Natural killer cell (primary cell): ENCODE results near the gene ZNF10. TPM values are rescaled to one million over a fixed set of nuclear protein-coding genes. Genes with fewer than 3 reads are reported as not detected.
A peak's percentile ranks its signal among the peaks of the same experiment; 100 is the strongest.

Experiments used
- ATAC-seq, 3 donors: fragments of 150-1000 bp in 2 of 3; fragments of 200-7000 bp in 1 of 3; cut with Tn5 transposase; 1 replicate in 1 of 3; 2 replicates in 2 of 3; pipeline ENCODE4 v1.10.0; 2021; ENCODE audit warnings: mild to moderate bottlenecking in 2 of 3, moderate library complexity in 2 of 3
- DNase-seq, 2 donors: peaks; one replicate each; pipeline versions ENCODE4 v3.0.0 to v3.0.0-alpha.2; 2013 to 2021; ENCODE audit warnings: mixed read lengths in 1 of 2
- H3K27ac ChIP-seq: one replicate; pipeline ENCODE4 v1.5.1; 2013; ENCODE audit warnings: mild to moderate bottlenecking, low read length
- H3K27me3 ChIP-seq: one replicate; pipeline ENCODE4 v1.6.1; 2013; ENCODE audit warnings: low read length; ENCODE audit not compliant: control insufficient read depth, insufficient read depth
- H3K36me3 ChIP-seq: one replicate; pipeline ENCODE4 v1.6.1; 2013; ENCODE audit warnings: low read length; ENCODE audit not compliant: control insufficient read depth, insufficient read depth
- H3K4me1 ChIP-seq: one replicate; pipeline ENCODE4 v1.6.1; 2013; ENCODE audit warnings: low read length; ENCODE audit not compliant: control insufficient read depth, insufficient read depth
- H3K4me3 ChIP-seq: one replicate; pipeline ENCODE4 v1.5.1; 2013; ENCODE audit warnings: low read length
- H3K9me3 ChIP-seq: one replicate; pipeline ENCODE4 v1.6.1; 2013; ENCODE audit warnings: low read length; ENCODE audit not compliant: control insufficient read depth, insufficient read depth
- H3K27ac Mint-ChIP-seq, 2 donors: one replicate each; pipeline ENCODE4 v1.8.0; 2022; ENCODE audit warnings: mild to moderate bottlenecking in 2 of 2, mixed read lengths in 2 of 2, moderate library complexity in 1 of 2
- H3K27me3 Mint-ChIP-seq, 2 donors: one replicate each; pipeline ENCODE4 v1.8.0; 2022; ENCODE audit warnings: low read depth in 2 of 2, mixed read lengths in 2 of 2
- H3K36me3 Mint-ChIP-seq: one replicate; pipeline ENCODE4 v1.8.0; 2022; ENCODE audit warnings: mixed read lengths
- H3K4me1 Mint-ChIP-seq, 2 donors: one replicate each; pipeline ENCODE4 v1.8.0; 2022; ENCODE audit warnings: mixed read lengths in 2 of 2
- H3K4me3 Mint-ChIP-seq: one replicate; pipeline ENCODE4 v1.8.0; 2022; ENCODE audit warnings: mild to moderate bottlenecking, moderate library complexity, mixed read lengths
- H3K9me3 Mint-ChIP-seq, 2 donors: one replicate each; pipeline ENCODE4 v1.8.0; 2022; ENCODE audit warnings: mixed read lengths in 2 of 2
- CTCF ChIP-seq: fragments of 200-600 bp; IDR thresholded peaks from one replicate; pipeline ENCODE4 v1.8.0; 2022; ENCODE audit warnings: antibody characterized with exemption
- WGBS: methylation state at CpG from one replicate; pipeline ENCODE4 v1.1.7; 2013; ENCODE audit warnings: missing lambda C conversion rate; ENCODE audit not compliant: insufficient coverage; 5-methylcytosine and 5-hydroxymethylcytosine counted together
- intact Hi-C: fragments of 100-400 bp; cut with micrococcal nuclease; formaldehyde crosslinking; loops from one replicate; pipeline ENCODE4 v1.14.2; 2022
- total RNA-seq, 4 donors: library from RNA; stranded (reverse); fragments of 120-200 nt in 1 of 4; gene quantifications; one replicate each; pipeline versions ENCODE4 v1.2.3 to v1.2.4, GENCODE V29; 2013 to 2022

ZNF10 gene
- total RNA-seq, 3 donors from 2014 or later (not counting 1 experiment from before 2014, with no cell fraction given): 12.9 to 27.9 (median 26.0) TPM

- DNase-seq: peak in 1 of 2 donors; percentile 4
- Mint-ChIP-seq H3K4me1 (no peaks in the 10 kb centered on the region), H3K36me3 (peaks cover 84% of the 10 kb centered on the region), H3K27me3 (no peaks in the 10 kb centered on the region), H3K27ac (no peak overlapping the region), H3K4me3 (no peak overlapping the region), H3K9me3 (peaks cover 16 to 33% of the 10 kb centered on the region in 2 donors)
- WGBS: 98% methylated on average over 3 of the region's 3 CpGs
- Histone ChIP-seq H3K36me3 (peaks cover 46% of the 10 kb centered on the region), H3K27me3 (no peaks in the 10 kb centered on the region), H3K4me1 (no peaks in the 10 kb centered on the region), H3K4me3 (no peak overlapping the region), H3K27ac (no peak overlapping the region), H3K9me3 (peaks cover 68% of the 10 kb centered on the region)
- intact Hi-C loops: no loop called here
- ATAC-seq: no peak
- TF ChIP-seq CTCF: no peak
Observed at GRCh38 chr12:133105620-133106019, 24.8 kb upstream of the ZNF10 start.

DNA sequence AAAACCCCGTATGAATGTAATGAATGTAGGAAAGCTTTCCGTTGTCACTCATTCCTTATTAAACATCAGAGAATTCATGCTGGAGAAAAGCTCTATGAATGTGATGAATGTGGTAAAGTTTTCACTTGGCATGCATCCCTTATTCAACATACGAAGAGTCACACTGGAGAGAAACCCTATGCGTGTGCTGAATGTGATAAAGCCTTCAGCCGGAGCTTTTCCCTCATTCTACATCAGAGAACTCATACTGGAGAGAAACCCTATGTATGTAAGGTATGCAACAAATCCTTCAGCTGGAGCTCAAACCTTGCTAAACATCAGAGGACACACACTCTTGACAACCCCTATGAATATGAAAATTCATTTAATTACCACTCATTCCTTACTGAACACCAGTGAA lies 24.2 kb upstream of the ZNF10 start:
- Mint-ChIP-seq H3K4me3 (no peak overlapping the region), H3K9me3 (peaks cover 13 to 29% of the 10 kb centered on the region in 2 donors), H3K27me3 (no peaks in the 10 kb centered on the region), H3K36me3 (peaks cover 83% of the 10 kb centered on the region), H3K27ac (no peak overlapping the region), H3K4me1 (no peaks in the 10 kb centered on the region)
- no CpG with 5 or more reads among the region's 5 CpGs for WGBS
- Histone ChIP-seq H3K4me3 (no peak overlapping the region), H3K27me3 (no peaks in the 10 kb centered on the region), H3K4me1 (no peaks in the 10 kb centered on the region), H3K27ac (no peak overlapping the region), H3K9me3 (peaks cover 67% of the 10 kb centered on the region), H3K36me3 (peaks cover 40% of the 10 kb centered on the region)
- DNase-seq (peak in 1 of 2 donors; percentile 5), ATAC-seq (no peak)
- TF ChIP-seq CTCF: no peak
- intact Hi-C loops: no loop called here

- Histone ChIP-seq H3K27me3 (no peaks in the 10 kb centered on the region), H3K36me3 (peaks cover 34% of the 10 kb centered on the region), H3K4me3 (no peak overlapping the region), H3K4me1 (no peaks in the 10 kb centered on the region), H3K27ac (no peak overlapping the region), H3K9me3 (peaks cover 66% of the 10 kb centered on the region)
- no peak overlapping the region for H3K4me3 Mint-ChIP-seq
- H3K36me3 Mint-ChIP-seq: peaks cover 80% of the 10 kb centered on the region
- DNase-seq (no peak), ATAC-seq (no peak)
- no peak for TF ChIP-seq CTCF
- no peaks in the 10 kb centered on the region for H3K4me1 Mint-ChIP-seq
- H3K9me3 Mint-ChIP-seq: peaks cover 14 to 28% of the 10 kb centered on the region in 2 donors
- no peaks in the 10 kb centered on the region for H3K27me3 Mint-ChIP-seq
- intact Hi-C loops: no loop called here
- no peak overlapping the region for H3K27ac Mint-ChIP-seq
- no CpG with 5 or more reads among the region's 1 CpG for WGBS
Observed at GRCh38 chr12:133107121-133107520, 23.3 kb upstream of the ZNF10 start.

- H3K4me3 ChIP-seq: no peak overlapping the region
- H3K27ac ChIP-seq: no peak overlapping the region
- no peaks in the 10 kb centered on the region for H3K27me3 ChIP-seq
- DNase-seq (no peak), ATAC-seq (no peak)
- intact Hi-C loops: no loop called here
- no peaks in the 10 kb centered on the region for H3K4me1 Mint-ChIP-seq
- no peaks in the 10 kb centered on the region for H3K27me3 Mint-ChIP-seq
- H3K9me3 ChIP-seq: peaks cover 66% of the 10 kb centered on the region
- no peak overlapping the region for H3K4me3 Mint-ChIP-seq
- no peak for TF ChIP-seq CTCF
- peaks cover 25% of the 10 kb centered on the region for H3K36me3 ChIP-seq
- WGBS: 100% methylated on average over 2 of the region's 2 CpGs
- peaks cover 73% of the 10 kb centered on the region for H3K36me3 Mint-ChIP-seq
- peaks cover 12 to 24% of the 10 kb centered on the region in 2 donors for H3K9me3 Mint-ChIP-seq
- H3K27ac Mint-ChIP-seq: no peak overlapping the region
- H3K4me1 ChIP-seq: no peaks in the 10 kb centered on the region
Observed at GRCh38 chr12:133108150-133108549, 22.3 kb upstream of the ZNF10 start.
